GM23338 (cell line): ENCODE results near the gene SLC8B1. TPM values are rescaled to one million over a fixed set of nuclear protein-coding genes. Genes with fewer than 3 reads are reported as not detected.

Source experiments
- ATAC-seq: fragments of 200-7000 bp; cut with Tn5 transposase; 3 replicates; pipeline ENCODE4 v1.9.1; 2020
- DNase-seq: peaks from one replicate; pipeline ENCODE4 v3.0.0-alpha.2; 2015; ENCODE audit warnings: low spot score
- H2AFZ ChIP-seq: fragments of 200-600 bp; sonication (generic); 2 replicates; pipeline ENCODE4 v1.8.0; 2016; ENCODE audit warnings: antibody characterized with exemption, mild to moderate bottlenecking, moderate library complexity
- H3F3A ChIP-seq: fragments of 200-600 bp; sonication (generic); replicated peaks from 2 replicates; pipeline ENCODE4 v1.8.0; 2017; ENCODE audit warnings: antibody characterized with exemption, mixed run types, low read depth
- H3K27ac ChIP-seq: fragments of 200-600 bp; sonication (generic); 2 replicates; pipeline ENCODE4 v1.6.1; 2016; ENCODE audit warnings: low read depth
- H3K27me3 ChIP-seq: fragments of 200-600 bp; sonication (generic); 2 replicates; pipeline ENCODE4 v1.8.0; 2016; ENCODE audit warnings: mild to moderate bottlenecking, mixed run types, moderate library complexity; ENCODE audit not compliant: insufficient read depth
- H3K36me3 ChIP-seq: fragments of 200-600 bp; sonication (generic); 2 replicates; pipeline ENCODE4 v1.8.0; 2016; ENCODE audit warnings: mild to moderate bottlenecking; ENCODE audit not compliant: insufficient read depth
- H3K4me1 ChIP-seq: fragments of 200-600 bp; sonication (generic); 2 replicates; pipeline ENCODE4 v1.8.0; 2016; ENCODE audit warnings: mild to moderate bottlenecking, moderate library complexity; ENCODE audit not compliant: insufficient read depth
- H3K4me2 ChIP-seq: fragments of 200-600 bp; sonication (generic); 2 replicates; pipeline ENCODE4 v1.7.1; 2017; ENCODE audit warnings: mixed run types
- H3K4me3 ChIP-seq: fragments of 200-600 bp; sonication (generic); 2 replicates; pipeline ENCODE4 v1.6.1; 2016; ENCODE audit warnings: mixed run types
- H3K79me2 ChIP-seq: fragments of 200-600 bp; sonication (generic); replicated peaks from 2 replicates; pipeline ENCODE4 v1.8.0; 2017; ENCODE audit warnings: mild to moderate bottlenecking; ENCODE audit not compliant: insufficient read depth
- H3K9me2 ChIP-seq: fragments of 200-600 bp; sonication (generic); 2 replicates; pipeline ENCODE4 v1.8.0; 2017; ENCODE audit not compliant: insufficient read depth
- H4K20me1 ChIP-seq: fragments of 200-600 bp; sonication (generic); replicated peaks from 2 replicates; pipeline ENCODE4 v1.8.0; 2017; ENCODE audit warnings: mild to moderate bottlenecking; ENCODE audit not compliant: insufficient read depth
- H3K27ac Mint-ChIP-seq: 2 replicates; pipeline ENCODE4 v1.8.0; 2020; ENCODE audit warnings: inconsistent platforms, mild to moderate bottlenecking, moderate library complexity, mixed read lengths
- H3K27me3 Mint-ChIP-seq: 3 replicates; pipeline ENCODE4 v1.8.0; 2022; ENCODE audit warnings: low read depth, mild to moderate bottlenecking, moderate library complexity, mixed read lengths, inconsistent platforms; ENCODE audit not compliant: insufficient read depth, poor library complexity
- H3K36me3 Mint-ChIP-seq: 3 replicates; pipeline ENCODE4 v1.8.0; 2021; ENCODE audit warnings: low read depth, mild to moderate bottlenecking, inconsistent platforms, moderate library complexity, mixed read lengths
- H3K4me1 Mint-ChIP-seq: 3 replicates; pipeline ENCODE4 v1.8.0; 2020; ENCODE audit warnings: mild to moderate bottlenecking, inconsistent platforms, mixed read lengths
- H3K4me3 Mint-ChIP-seq: 3 replicates; pipeline ENCODE4 v1.8.0; 2021; ENCODE audit warnings: moderate library complexity, mild to moderate bottlenecking, inconsistent platforms, mixed read lengths
- H3K9me3 Mint-ChIP-seq: 3 replicates; pipeline ENCODE4 v1.8.0; 2020; ENCODE audit warnings: moderate library complexity, mild to moderate bottlenecking, inconsistent platforms, mixed read lengths
- CTCF ChIP-seq, 2 experiments: fragments of 200-600 bp in 1 of 2; sonication (generic) in 1 of 2; conservative IDR thresholded peaks; 2 replicates each; pipeline versions ENCODE4 v1.5.1 to v1.6.1; 2016 to 2017; ENCODE audit warnings: antibody characterized with exemption in 2 of 2, low read depth in 2 of 2, mild to moderate bottlenecking in 2 of 2, moderate library complexity in 1 of 2
- ETS1 ChIP-seq: IDR thresholded peaks from 2 replicates; pipeline ENCODE4 v1.6.1; 2016; ENCODE audit warnings: antibody characterized with exemption
- EZH2 ChIP-seq: fragments of 200-600 bp; sonication (generic); IDR thresholded peaks from one replicate; pipeline ENCODE4 v1.8.0; 2017; ENCODE audit warnings: antibody characterized with exemption, mild to moderate bottlenecking, low read depth; ENCODE audit not compliant: unreplicated experiment
- EZH2phosphoT487 ChIP-seq: fragments of 200-600 bp; sonication (generic); IDR thresholded peaks from one replicate; pipeline ENCODE4 v1.8.1; 2018; ENCODE audit warnings: antibody characterized with exemption; ENCODE audit not compliant: unreplicated experiment
- JUNB ChIP-seq: IDR thresholded peaks from one replicate; pipeline ENCODE4 v1.6.1; 2016; ENCODE audit warnings: antibody characterized with exemption; ENCODE audit not compliant: unreplicated experiment
- NANOG ChIP-seq: IDR thresholded peaks from 2 replicates; pipeline ENCODE4 v1.6.1; 2016; ENCODE audit warnings: antibody characterized with exemption, borderline replicate concordance
- REST ChIP-seq: IDR thresholded peaks from one replicate; pipeline ENCODE4 v1.6.1; 2018; ENCODE audit warnings: antibody characterized with exemption; ENCODE audit not compliant: unreplicated experiment
- STAT1 ChIP-seq: IDR thresholded peaks from one replicate; pipeline ENCODE4 v1.6.1; 2016; ENCODE audit warnings: antibody characterized with exemption; ENCODE audit not compliant: unreplicated experiment
- ZNF331 ChIP-seq: fragments of 250-450 bp; sonication (Bioruptor Pico); IDR thresholded peaks from 2 replicates; pipeline ENCODE4 v1.5.0; 2020; ENCODE audit warnings: low read depth, mild to moderate bottlenecking, moderate library complexity
- polyA plus RNA-seq: library from polyadenylated mRNA; unstranded; fragments of >200 nt; fragmentation: Nextera tagmentation; extraction: Ambion mirVana; gene quantifications from 2 replicates; pipeline ENCODE4 v1.2.1, GENCODE V29; 2016
- total RNA-seq: library from RNA; depleted of rRNA; stranded (reverse); fragments of >200 nt; shearing (Covaris generic); gene quantifications from 2 replicates; pipeline ENCODE4 v1.2.3, GENCODE V29; 2014
- TF ChIP-seq, protein P1 (sequence below): fragments of 250-450 bp; sonication (Bioruptor Pico); IDR thresholded peaks from 2 replicates; pipeline ENCODE4 v1.5.0; 2020; ENCODE audit warnings: mild to moderate bottlenecking, moderate library complexity

SLC8B1 gene
- total and polyA plus RNA-seq, 2 experiments from 2014 or later: 6.0 to 8.9 TPM

DNA sequence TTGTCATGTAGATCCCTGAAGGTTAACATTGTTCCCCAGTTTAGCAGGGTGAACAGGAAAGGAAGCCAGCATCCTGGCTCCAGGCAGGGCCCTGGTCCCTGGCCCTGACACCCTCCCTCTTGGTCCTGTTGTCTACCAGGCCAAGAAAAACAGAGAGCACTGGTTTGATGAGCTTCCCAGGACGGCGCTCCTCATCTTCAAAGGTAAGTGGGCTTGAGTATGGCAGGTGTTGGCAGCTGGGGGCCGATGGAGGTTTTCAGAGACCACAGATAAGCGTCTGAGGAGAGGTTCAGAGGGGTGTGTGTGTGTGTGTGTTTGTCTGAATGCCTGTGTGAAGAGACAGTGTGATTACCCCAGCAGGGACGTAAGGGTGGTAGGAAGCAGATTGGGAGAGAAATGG lies 56.3 kb downstream of the SLC8B1 start (continued):
- TF ChIP-seq CTCF (conservative IDR thresholded peaks at IDR 0.05; ENCODE audit: low read depth in 2 of 2) (no peak), JUNB (no peak), STAT1 (no peak)

DNA sequence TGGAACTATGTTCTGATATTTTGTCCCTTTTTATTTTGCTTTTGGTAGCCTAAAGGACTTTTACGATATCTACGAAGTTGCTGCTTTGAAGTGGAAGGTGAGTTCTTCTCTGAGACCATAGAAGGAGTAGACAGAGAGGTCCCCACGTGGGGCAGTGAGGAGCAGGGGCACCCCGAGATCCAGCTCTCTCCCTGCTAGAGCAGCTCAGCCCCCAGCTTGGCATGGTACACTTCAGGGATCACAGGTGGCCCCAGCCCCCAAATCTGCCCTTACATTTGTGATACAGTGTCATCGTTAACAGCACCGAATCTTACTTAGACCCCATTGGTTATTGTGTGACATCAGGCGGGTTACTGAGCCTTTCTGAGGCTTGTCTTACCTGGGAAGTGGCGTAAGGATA lies 56.8 kb downstream of the SLC8B1 start:
- no peak overlapping the region for H3K4me3 Mint-ChIP-seq
- Histone ChIP-seq H2AFZ (no peak overlapping the region), H3F3A (no peaks in the 10 kb centered on the region), H3K4me1 (no peaks in the 10 kb centered on the region), H3K36me3 (no peaks in the 10 kb centered on the region), H3K79me2 (no peaks in the 10 kb centered on the region), H3K9me2 (no peaks in the 10 kb centered on the region), H3K4me3 (no peak overlapping the region), H4K20me1 (no peaks in the 10 kb centered on the region), H3K4me2 (no peak overlapping the region), H3K27me3 (no peaks in the 10 kb centered on the region), H3K27ac (no peak overlapping the region)
- no peaks in the 10 kb centered on the region for H3K9me3 Mint-ChIP-seq
- H3K4me1 Mint-ChIP-seq: no peaks in the 10 kb centered on the region
- ATAC-seq (no peak), DNase-seq (no peak)
- H3K27me3 Mint-ChIP-seq: peaks cover 2% of the 10 kb centered on the region
- H3K36me3 Mint-ChIP-seq: peaks cover 6% of the 10 kb centered on the region
- H3K27ac Mint-ChIP-seq: no peak overlapping the region
- TF ChIP-seq JUNB: no peak
- TF ChIP-seq NANOG: no peak
- no peak for TF ChIP-seq CTCF (conservative IDR thresholded peaks at IDR 0.05; ENCODE audit: low read depth in 2 of 2)
- no peak for TF ChIP-seq EZH2phosphoT487
- TF ChIP-seq, protein P1, sequence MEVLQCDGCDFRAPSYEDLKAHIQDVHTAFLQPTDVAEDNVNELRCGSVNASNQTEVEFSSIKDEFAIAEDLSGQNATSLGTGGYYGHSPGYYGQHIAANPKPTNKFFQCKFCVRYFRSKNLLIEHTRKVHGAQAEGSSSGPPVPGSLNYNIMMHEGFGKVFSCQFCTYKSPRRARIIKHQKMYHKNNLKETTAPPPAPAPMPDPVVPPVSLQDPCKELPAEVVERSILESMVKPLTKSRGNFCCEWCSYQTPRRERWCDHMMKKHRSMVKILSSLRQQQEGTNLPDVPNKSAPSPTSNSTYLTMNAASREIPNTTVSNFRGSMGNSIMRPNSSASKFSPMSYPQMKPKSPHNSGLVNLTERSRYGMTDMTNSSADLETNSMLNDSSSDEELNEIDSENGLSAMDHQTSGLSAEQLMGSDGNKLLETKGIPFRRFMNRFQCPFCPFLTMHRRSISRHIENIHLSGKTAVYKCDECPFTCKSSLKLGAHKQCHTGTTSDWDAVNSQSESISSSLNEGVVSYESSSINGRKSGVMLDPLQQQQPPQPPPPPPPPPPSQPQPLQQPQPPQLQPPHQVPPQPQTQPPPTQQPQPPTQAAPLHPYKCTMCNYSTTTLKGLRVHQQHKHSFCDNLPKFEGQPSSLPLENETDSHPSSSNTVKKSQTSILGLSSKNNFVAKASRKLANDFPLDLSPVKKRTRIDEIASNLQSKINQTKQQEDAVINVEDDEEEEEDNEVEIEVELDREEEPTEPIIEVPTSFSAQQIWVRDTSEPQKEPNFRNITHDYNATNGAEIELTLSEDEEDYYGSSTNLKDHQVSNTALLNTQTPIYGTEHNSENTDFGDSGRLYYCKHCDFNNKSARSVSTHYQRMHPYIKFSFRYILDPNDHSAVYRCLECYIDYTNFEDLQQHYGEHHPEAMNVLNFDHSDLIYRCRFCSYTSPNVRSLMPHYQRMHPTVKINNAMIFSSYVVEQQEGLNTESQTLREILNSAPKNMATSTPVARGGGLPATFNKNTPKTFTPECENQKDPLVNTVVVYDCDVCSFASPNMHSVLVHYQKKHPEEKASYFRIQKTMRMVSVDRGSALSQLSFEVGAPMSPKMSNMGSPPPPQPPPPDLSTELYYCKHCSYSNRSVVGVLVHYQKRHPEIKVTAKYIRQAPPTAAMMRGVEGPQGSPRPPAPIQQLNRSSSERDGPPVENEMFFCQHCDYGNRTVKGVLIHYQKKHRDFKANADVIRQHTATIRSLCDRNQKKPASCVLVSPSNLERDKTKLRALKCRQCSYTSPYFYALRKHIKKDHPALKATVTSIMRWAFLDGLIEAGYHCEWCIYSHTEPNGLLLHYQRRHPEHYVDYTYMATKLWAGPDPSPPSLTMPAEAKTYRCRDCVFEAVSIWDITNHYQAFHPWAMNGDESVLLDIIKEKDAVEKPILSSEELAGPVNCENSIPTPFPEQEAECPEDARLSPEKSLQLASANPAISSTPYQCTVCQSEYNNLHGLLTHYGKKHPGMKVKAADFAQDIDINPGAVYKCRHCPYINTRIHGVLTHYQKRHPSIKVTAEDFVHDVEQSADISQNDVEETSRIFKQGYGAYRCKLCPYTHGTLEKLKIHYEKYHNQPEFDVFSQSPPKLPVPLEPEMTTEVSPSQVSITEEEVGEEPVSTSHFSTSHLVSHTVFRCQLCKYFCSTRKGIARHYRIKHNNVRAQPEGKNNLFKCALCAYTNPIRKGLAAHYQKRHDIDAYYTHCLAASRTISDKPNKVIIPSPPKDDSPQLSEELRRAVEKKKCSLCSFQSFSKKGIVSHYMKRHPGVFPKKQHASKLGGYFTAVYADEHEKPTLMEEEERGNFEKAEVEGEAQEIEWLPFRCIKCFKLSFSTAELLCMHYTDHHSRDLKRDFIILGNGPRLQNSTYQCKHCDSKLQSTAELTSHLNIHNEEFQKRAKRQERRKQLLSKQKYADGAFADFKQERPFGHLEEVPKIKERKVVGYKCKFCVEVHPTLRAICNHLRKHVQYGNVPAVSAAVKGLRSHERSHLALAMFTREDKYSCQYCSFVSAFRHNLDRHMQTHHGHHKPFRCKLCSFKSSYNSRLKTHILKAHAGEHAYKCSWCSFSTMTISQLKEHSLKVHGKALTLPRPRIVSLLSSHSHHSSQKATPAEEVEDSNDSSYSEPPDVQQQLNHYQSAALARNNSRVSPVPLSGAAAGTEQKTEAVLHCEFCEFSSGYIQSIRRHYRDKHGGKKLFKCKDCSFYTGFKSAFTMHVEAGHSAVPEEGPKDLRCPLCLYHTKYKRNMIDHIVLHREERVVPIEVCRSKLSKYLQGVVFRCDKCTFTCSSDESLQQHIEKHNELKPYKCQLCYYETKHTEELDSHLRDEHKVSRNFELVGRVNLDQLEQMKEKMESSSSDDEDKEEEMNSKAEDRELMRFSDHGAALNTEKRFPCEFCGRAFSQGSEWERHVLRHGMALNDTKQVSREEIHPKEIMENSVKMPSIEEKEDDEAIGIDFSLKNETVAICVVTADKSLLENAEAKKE (CRISPR knock-in tag): no peak
- TF ChIP-seq EZH2: no peak
- no peak for TF ChIP-seq STAT1
- TF ChIP-seq ETS1: no peak
- no peak for TF ChIP-seq ZNF331 (CRISPR knock-in tag)
- no peak for TF ChIP-seq REST
